SK-N-SH (cell line): ENCODE results near the gene TLN1.
A peak's percentile ranks its signal among the peaks of the same experiment; 100 is the strongest.

Source experiments
- EP300 ChIP-seq, 2 experiments: IDR thresholded peaks; 2 replicates each; pipeline versions ENCODE4 v1.4.0 to v1.6.1; 2012; ENCODE audit warnings: borderline replicate concordance in 1 of 2, low read depth in 1 of 2, low read length in 1 of 2
- NFIC ChIP-seq: IDR thresholded peaks from 2 replicates; pipeline ENCODE4 v1.4.0; 2012; ENCODE audit warnings: borderline replicate concordance
- PBX3 ChIP-seq: IDR thresholded peaks from 2 replicates; pipeline ENCODE4; 2012
- POLR2AphosphoS5 ChIP-seq: IDR thresholded peaks from 2 replicates; pipeline ENCODE4 v1.6.1; 2012; ENCODE audit warnings: low read depth, low read length
- SIN3A ChIP-seq: IDR thresholded peaks from 2 replicates; pipeline ENCODE4 v1.6.1; 2012; ENCODE audit warnings: low read depth, mild to moderate bottlenecking, low read length, moderate library complexity, borderline replicate concordance
- TAF1 ChIP-seq: IDR thresholded peaks from 2 replicates; pipeline ENCODE4 v1.6.1; 2012; ENCODE audit warnings: low read depth, mild to moderate bottlenecking, low read length, moderate library complexity, borderline replicate concordance
- TF ChIP-seq, protein P1 (sequence below): IDR thresholded peaks from 2 replicates; pipeline ENCODE4 v1.6.1; 2012; ENCODE audit warnings: mild to moderate bottlenecking, low read depth, low read length, moderate library complexity
- TF ChIP-seq, protein P2 (sequence below): IDR thresholded peaks from 2 replicates; pipeline ENCODE4 v1.4.0; 2012; ENCODE audit warnings: low read depth, borderline replicate concordance
- TF ChIP-seq, protein P3 (sequence below): fragments of 200-600 bp; sonication (generic); IDR thresholded peaks from 2 replicates; pipeline ENCODE4 v1.6.1; 2017; ENCODE audit warnings: antibody characterized with exemption, mild to moderate bottlenecking, moderate library complexity
- TF ChIP-seq, protein P4 (sequence below): fragments of 150-350 bp; IDR thresholded peaks from 2 replicates; pipeline ENCODE4 v1.6.1; 2017; ENCODE audit warnings: antibody characterized with exemption, low read length, low read depth, borderline replicate concordance

DNA sequence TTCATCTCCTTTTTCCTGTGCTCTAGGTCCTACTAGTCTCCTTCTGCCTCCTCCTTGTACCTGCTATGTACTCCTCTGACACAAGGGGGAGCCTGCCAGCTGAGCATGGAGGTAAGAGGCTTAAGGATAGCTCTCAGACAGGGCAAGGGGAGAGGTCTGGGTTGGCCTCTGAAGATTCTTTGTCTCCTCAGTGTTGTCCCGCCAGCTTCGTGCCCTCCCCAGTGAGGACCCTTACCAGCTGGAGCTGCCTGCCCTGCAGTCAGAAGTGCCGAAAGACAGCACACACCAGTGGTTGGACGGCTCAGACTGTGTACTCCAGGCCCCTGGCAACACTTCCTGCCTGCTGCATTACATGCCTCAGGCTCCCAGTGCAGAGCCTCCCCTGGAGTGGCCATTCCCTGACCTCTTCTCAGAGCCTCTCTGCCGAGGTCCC lies 4.2 kb upstream of the TLN1 start:
- TF ChIP-seq SIN3A (no peak), TAF1 (no peak), NFIC (no peak), PBX3 (no peak), EP300 (IDR thresholded peaks at IDR 0.05; ENCODE audit: borderline replicate concordance in 1 of 2, low read depth in 1 of 2, low read length in 1 of 2) (no peak), POLR2AphosphoS5 (no peak; the same call in 1 of the 2 replicates)
- TF ChIP-seq, protein P1, sequence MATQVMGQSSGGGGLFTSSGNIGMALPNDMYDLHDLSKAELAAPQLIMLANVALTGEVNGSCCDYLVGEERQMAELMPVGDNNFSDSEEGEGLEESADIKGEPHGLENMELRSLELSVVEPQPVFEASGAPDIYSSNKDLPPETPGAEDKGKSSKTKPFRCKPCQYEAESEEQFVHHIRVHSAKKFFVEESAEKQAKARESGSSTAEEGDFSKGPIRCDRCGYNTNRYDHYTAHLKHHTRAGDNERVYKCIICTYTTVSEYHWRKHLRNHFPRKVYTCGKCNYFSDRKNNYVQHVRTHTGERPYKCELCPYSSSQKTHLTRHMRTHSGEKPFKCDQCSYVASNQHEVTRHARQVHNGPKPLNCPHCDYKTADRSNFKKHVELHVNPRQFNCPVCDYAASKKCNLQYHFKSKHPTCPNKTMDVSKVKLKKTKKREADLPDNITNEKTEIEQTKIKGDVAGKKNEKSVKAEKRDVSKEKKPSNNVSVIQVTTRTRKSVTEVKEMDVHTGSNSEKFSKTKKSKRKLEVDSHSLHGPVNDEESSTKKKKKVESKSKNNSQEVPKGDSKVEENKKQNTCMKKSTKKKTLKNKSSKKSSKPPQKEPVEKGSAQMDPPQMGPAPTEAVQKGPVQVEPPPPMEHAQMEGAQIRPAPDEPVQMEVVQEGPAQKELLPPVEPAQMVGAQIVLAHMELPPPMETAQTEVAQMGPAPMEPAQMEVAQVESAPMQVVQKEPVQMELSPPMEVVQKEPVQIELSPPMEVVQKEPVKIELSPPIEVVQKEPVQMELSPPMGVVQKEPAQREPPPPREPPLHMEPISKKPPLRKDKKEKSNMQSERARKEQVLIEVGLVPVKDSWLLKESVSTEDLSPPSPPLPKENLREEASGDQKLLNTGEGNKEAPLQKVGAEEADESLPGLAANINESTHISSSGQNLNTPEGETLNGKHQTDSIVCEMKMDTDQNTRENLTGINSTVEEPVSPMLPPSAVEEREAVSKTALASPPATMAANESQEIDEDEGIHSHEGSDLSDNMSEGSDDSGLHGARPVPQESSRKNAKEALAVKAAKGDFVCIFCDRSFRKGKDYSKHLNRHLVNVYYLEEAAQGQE, result no peak
- TF ChIP-seq, protein P2, sequence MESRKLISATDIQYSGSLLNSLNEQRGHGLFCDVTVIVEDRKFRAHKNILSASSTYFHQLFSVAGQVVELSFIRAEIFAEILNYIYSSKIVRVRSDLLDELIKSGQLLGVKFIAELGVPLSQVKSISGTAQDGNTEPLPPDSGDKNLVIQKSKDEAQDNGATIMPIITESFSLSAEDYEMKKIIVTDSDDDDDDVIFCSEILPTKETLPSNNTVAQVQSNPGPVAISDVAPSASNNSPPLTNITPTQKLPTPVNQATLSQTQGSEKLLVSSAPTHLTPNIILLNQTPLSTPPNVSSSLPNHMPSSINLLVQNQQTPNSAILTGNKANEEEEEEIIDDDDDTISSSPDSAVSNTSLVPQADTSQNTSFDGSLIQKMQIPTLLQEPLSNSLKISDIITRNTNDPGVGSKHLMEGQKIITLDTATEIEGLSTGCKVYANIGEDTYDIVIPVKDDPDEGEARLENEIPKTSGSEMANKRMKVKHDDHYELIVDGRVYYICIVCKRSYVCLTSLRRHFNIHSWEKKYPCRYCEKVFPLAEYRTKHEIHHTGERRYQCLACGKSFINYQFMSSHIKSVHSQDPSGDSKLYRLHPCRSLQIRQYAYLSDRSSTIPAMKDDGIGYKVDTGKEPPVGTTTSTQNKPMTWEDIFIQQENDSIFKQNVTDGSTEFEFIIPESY, result no peak
- TF ChIP-seq, protein P3, sequence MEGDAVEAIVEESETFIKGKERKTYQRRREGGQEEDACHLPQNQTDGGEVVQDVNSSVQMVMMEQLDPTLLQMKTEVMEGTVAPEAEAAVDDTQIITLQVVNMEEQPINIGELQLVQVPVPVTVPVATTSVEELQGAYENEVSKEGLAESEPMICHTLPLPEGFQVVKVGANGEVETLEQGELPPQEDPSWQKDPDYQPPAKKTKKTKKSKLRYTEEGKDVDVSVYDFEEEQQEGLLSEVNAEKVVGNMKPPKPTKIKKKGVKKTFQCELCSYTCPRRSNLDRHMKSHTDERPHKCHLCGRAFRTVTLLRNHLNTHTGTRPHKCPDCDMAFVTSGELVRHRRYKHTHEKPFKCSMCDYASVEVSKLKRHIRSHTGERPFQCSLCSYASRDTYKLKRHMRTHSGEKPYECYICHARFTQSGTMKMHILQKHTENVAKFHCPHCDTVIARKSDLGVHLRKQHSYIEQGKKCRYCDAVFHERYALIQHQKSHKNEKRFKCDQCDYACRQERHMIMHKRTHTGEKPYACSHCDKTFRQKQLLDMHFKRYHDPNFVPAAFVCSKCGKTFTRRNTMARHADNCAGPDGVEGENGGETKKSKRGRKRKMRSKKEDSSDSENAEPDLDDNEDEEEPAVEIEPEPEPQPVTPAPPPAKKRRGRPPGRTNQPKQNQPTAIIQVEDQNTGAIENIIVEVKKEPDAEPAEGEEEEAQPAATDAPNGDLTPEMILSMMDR, result peak; percentile 82
- TF ChIP-seq, protein P4, sequence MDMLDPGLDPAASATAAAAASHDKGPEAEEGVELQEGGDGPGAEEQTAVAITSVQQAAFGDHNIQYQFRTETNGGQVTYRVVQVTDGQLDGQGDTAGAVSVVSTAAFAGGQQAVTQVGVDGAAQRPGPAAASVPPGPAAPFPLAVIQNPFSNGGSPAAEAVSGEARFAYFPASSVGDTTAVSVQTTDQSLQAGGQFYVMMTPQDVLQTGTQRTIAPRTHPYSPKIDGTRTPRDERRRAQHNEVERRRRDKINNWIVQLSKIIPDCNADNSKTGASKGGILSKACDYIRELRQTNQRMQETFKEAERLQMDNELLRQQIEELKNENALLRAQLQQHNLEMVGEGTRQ, result no peak
